ENCODE data around the gene JOSD2.
"Not testable (repeated sequence)": the region's sequence is repeated elsewhere in the genome, so short reads cannot be mapped to it uniquely, and the experiment has no call there.

Gene JOSD2

DNA sequence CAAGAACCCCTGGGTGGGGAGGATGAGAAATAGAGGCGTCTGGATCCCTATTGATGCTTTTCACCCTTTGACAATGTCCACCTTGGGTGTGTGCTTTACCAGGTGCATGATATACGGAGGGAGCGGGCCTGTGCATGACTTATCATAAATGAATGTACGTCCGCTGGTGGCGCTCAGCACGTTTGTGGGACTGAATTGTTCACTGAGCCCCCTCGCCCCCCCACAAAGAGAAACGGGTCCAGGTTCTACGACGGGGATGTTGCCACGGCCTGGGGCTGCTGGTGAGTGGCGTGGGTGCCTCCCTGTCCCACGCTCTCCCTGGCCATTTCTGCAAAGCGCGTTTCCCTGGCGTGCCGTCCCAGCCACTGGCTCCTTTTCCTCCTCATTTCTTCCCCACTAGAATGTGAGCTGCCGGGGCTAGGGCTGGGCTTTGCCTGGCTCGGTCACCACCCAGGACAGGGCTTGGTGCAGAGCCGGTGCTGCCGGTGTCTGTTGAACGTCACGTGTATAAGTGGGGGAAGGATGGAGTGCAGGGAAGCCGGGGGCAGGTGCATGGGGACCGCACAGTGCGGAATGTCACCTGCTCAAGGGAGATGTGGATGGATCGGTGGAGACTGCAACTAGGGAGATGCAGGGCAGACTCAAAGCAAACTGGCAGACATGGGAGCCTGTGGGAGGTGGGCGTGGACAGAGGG, 35.7 kb upstream of the JOSD2 start:
- no peak for DNase-seq (ENCODE audit: low read depth)

DNA sequence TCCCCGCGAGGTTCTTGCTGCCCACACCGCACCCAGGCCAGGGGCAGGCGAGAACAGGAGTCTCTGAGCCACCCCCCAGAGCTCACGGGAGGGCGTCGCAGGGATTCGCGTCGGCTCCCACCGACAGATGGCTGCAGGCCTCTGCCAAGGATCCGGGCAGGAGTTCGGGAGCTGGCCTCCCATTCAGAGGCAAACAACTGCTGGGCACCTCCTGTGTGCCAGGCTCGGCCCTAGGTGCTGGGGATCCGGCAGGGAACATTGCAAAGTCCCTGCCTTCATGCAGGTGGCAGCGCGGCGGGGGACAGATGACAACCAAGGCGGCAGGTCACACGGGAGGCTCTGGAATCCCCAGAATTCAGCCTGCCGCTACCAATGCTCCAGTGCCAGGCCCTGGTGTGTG, 32.0 kb upstream of the JOSD2 start:
- no peak for DNase-seq (ENCODE audit: low read depth)

DNA sequence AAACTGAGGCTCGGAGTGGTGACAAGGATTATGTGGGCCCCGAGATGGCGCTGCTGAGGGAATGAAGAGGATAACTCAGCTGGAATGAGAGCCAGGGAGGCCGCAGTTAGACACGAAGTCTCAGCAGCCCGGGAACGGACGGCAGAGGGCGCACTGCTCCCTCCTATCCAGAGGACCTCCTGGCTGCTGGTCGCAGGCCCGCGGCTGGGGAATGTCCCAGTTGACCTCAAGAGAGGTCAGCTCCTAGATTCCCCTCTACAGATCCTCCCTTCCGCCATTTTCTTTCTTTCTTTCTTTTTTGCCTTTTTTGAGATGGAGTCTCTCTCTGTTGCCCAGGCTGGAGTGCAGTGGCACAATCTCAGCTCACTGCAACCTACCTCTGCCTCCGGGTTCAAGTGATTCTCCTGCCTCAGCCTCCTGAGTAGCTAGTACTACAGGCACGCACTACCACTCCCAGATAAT, 26.8 kb upstream of the JOSD2 start:
- DNase-seq (ENCODE audit: low read depth): peak; percentile 24

DNA sequence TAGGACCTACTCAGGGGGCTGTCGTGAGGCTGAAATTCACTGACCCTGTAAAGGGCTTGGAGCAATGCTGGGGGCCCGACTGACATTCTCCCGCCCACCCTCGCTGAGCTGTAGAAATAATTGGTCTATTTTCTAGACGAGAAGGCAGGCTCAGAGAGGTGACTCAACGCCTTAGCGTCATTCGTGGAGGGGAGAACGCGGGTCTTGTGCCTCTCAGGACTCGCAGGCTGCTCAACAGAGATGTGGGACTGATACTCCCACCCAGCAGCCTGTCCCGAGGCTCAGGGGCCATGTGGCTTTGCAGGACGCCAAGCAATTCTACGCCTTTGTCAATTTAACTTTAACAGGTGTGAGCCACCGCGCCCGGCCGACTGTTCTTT, 26.3 kb upstream of the JOSD2 start:
- no peak for DNase-seq (ENCODE audit: low read depth)

DNA sequence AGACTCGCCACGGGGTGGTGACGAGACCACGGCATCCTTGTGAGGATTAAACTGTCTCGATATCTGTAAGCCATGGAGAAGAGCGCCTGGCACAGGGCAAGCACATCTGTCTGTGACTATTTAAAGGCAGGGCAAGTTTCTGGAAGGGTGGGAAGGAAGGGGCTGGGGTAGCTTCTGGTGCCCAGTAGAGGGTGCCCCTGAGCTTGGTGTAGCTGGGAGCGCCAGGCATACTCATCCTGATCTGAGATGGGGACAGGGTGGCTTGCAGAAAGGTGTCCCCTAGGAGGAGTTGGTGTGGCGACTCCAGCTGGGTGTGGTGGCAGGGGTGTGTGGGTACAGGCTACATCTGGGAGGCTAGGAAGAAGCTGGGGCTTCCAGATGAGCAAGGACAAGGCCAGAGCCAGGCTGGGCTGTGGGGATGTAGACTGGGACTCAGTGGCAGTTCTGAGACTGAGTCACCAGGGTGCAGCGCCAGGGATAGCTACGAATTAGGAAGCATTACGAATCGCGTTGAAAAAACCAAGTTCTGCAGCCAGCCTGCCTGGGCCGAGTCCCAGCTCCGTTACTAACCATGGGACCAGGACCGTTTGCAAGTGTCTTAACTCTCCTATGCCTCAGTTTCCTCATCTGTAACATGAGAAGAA, 25.8 kb upstream of the JOSD2 start:
- DNase-seq (ENCODE audit: low read depth): no peak

DNA sequence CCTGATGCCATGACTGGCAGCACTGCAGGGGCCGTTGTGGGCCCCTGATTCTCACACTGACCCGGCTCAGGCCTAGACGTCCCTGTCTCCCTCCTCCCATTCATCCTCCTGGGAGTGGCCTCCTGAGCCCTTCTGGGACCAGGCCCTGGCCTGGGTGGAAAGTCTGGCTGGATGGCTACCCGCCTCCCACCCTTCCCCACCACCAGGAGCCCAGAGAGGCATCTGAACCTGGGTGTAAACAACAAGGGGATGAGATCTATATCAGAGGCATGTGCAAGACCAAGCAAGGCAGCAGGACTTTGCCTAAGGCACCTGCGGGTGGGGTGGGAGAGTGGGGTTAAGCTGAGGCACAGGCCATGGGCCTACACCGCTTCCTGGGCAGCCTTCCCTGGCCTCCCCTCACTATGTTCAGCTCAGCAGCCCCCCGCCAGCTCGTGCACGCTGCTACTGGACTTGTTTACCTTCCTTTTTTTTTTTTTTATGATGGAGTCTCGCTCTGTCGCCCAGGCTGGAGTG, 24.7 kb upstream of the JOSD2 start:
- DNase-seq (ENCODE audit: low read depth): no peak

DNA sequence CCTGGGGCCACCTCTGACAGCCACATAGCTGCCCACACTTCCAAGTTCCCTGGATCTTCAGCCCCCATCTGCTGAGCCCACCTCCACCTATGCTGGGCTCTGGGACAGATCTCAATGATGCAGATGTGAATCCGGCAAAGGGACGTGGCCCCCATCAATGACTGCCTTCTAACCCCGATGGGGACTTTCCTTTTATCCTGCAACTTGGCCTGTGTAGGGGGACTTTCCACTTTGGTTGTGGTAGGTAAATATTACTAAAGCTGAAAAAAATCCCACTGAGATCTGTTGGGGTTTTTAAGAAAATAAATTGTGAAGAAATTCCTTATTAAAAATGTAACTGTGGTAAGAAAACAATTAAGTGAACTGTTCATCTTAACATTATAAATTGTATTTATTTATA, 23.5 kb upstream of the JOSD2 start:
- DNase-seq (ENCODE audit: low read depth): no peak

DNA sequence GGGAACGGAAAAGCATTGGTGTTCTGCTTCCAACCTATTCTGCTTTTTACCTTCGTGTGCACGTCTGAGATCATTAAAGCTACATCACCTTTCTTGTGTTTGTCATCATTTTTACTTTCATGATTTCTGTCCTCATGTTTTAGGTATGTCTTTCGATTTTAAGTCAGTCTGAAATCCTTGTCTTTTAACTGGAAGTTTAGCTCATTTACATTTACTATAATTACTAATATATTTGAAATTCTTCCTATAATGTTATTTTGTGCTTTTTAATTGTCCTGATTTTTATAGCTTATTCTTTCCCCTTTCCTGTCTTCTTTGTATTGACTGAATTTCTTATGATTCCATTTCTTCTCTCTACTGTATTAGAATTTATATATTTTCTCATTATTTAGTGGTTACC, 22.0 kb upstream of the JOSD2 start:
- no peak for DNase-seq (ENCODE audit: low read depth)

DNA sequence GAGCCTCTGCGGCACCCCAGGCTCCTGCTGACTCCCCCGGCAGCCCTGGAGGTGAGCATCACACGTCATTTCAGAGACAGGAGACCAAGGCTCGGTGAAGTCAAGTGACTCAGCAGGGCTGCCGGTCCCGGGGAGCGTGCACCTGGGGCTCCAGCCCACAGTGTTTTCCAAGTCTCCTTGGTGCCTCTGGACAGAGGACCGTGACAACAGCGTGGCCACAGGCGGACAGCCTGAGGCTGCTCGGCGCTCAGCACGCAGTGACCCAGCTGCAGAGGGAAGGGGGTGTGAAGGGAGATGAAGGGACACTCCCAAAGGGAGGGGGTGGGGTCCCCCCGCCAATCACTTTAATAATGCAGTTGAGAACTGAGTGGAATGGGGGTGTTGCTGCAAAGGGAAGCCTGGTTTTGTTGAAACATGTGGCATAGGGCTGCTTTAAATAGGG, 20.2 kb upstream of the JOSD2 start:
- no peak for DNase-seq (ENCODE audit: low read depth)

DNA sequence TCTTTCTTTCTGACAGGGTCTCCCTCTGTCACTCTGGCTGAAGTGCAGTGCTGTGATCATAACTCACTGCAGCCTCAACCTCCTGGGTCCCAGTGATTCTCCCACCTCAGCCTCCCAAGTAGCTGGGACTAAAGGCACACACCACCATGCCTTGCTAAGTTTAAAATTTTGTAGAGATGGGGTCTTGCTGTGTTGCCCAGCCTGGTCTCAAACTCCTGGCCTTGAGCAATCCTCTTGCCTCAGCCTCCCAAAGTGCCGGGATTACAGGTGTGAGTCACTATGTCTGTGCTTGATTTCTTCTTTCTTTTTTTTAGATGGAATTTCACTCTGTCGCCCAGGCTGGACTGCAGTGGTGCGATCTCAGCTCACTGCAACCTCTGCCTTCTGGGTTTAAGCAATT, 17.1 kb upstream of the JOSD2 start:
- DNase-seq (ENCODE audit: low read depth): not testable (repeated sequence)

DNA sequence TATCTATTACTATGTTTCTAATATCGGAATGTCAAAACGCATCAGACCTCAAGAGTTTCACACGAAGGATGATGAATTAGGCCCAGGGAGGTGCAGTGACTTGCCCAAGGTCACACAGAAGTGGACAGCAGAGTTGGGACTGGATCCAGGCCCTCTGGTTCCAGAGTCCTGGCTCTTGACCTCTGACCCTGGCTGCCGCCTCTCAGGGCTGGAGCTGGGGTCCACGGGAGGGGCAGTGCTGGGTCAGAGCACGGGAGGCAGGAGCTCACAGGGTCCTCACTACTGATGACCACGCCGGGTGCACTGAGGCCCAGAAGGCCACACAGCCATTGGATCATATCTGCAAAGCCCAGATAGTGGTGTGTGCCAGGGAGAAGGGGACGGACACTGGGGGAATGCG, 11.9 kb upstream of the JOSD2 start:
- DNase-seq (ENCODE audit: low read depth): no peak

DNA sequence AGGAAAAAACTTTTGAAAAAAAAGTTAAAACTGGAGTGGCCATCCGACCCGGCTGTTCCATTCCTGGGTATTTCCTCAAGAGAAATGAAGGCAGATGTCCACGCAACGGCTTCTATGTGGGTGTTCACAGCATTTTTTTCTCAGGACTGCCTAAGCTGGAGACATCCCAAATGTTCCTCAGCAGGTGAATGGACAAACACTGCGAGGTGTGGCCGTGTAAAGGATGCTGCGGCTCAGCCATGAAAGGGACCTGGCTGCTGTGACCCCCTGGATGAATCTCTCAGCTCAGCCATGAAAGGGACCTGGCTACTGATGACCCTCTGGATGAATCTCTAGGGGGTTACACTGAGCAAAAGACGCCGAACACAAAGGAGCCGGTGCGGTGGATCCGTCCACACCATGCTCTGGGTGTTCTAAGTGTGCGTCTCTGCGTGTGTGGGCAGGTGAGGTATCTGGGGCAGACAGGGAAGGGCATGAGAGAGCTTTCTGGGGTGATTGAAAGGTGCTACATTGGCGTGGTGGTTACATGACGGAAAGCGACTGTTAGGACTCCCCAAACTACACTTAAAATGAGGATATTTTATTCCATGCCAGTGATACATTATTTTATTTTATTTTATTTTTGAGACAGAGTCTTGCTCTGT, 10.0 kb upstream of the JOSD2 start:
- DNase-seq (ENCODE audit: low read depth): no peak

DNA sequence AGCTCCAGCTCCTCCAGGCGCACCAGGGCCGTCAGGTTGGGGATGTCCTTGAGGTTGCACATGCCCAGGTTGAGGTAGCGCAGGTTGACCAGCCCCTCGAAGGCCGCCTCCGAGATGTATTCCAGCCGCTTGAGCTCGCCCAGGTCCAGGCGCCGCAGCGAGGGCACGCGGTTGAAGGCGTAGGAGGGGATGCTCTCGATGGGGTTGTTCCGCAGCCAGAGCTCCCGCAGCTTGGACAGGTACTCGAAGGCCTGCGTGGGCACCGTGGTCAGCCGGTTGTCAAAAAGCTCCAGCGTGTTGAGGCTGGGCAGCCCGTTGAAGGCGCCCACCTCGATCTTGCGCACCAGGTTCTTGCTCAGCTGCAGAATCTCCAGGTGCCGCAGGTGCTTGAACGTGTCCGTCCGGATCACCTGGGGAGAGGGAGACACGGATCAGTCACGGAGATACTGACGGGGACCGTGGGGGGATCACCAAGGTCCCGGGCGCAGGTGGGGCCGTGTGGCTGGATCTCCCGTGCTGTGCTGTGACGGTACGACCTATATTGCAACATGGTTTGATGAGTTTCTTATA, 8.1 kb upstream of the JOSD2 start:
- DNase-seq (ENCODE audit: low read depth): no peak

DNA sequence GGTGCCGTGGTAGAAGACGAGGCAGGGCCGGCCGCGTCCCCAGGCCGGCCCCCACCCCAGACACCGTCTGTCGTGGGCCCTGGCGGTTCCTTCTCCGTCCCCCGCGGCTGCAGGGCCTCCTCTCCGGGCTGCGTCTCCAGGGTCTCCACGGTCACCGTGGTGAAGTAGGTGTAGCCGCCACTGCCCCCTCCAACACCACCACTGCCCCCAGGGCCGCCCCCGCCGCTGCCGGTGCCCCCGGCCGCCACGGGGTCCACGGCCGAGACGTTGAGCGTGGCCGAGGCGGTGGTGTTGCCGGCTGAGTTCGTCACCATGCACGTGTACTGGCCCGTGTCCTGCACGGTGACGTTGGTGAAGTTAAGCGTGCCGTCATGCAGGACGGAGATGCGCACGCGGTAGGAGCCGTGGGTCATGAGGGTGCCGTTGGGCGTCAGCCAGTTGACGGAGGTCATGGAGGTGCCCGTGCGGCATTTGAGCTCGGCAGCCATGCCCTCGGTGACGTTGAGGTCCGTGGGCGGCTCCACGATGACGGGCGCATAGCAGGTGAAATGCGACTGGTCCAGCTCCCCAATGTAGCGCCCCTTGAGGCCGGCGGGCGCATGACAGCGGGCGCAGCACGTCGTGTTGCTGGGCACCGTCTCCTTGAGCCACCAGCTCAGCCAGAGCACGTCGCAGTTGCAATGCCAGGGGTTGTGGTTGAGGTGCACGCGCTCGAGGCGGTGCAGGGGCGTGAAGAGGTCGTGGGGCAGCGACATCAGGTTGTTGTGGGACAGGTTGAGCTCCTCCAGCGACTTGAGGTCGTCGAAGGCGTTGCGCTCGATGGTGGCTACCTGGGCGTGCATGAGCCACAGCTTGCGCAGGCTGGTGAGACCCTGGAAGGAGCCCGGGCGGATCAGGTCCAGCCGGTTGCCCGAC, 7.4 kb upstream of the JOSD2 start:
- DNase-seq (ENCODE audit: low read depth): no peak

DNA sequence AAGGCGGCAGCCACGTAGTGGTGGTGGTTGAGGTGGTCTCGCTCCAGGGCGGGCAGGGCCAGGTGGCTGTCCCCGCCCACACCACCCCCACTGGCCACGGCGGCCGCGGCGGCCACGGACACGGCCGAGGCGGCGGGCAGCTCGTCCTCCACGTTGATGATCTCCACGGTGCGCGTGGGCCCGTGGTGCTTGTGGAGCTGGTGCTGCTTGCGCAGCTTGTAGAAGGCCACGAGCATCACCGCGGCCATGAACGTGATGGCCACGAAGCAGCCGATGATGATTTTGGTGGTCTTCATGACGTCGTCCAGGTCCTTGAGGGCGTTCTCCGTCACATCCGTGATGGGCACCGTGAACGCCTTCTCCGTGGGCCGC, 6.7 kb upstream of the JOSD2 start:
- DNase-seq (ENCODE audit: low read depth): no peak

DNA sequence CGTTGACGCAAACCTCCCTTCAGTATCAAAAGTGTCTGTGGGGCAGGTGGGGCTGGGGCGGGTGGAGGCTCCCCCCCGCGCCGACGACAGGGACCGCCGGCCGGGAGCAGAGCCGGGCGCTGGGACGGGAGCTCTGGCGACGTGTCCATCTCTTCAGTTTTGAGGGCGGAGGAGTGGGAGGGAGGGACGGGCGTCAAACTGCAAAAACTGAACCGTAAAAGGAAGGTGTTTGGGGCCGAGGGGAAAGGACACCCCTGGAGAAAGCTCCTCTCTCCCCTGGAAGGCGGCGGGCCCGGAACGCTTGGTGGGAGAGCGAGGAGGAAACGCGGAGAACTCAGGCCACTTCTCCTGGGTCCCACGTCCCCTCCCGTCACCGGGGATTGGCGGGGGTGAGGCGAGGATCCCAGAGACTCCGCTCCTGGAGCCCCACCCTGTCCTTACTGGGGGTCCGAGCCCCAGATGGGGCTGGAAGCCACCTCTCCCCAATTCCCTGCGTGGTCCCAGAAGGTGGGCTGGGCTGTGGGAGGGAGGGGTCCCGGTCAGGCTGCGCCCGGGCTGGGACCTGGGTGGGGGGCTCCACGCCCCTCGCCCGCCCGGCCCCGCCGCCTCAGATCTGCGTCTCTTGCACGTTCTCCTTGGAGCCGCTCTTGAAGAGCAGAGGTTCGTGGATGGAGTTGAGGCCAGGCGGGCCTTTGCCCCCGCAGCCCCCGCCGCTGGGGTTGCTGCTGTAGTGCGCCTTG, 6.1 kb upstream of the JOSD2 start:
- DNase-seq (ENCODE audit: low read depth): no peak

DNA sequence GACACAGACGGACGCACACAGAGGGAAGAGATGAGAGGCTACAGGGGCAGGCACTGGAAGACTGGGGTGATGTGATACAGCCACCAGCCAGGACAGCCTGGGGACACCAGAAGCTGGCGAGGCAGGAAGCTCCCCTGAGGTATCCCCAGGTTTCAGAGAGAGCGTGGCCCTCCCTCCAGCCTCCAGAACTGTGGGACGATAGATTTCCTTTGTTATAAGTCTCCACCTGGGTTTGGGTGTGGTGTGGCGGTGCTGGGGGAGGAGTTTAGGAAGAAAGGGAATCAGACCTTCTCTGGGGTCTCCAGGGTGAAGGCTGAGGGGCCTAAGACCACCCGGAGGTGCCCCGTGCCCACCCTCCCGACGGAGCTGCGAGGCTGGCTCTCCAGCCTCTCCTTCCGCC, 5.5 kb upstream of the JOSD2 start:
- no peak for DNase-seq (ENCODE audit: low read depth)

DNA sequence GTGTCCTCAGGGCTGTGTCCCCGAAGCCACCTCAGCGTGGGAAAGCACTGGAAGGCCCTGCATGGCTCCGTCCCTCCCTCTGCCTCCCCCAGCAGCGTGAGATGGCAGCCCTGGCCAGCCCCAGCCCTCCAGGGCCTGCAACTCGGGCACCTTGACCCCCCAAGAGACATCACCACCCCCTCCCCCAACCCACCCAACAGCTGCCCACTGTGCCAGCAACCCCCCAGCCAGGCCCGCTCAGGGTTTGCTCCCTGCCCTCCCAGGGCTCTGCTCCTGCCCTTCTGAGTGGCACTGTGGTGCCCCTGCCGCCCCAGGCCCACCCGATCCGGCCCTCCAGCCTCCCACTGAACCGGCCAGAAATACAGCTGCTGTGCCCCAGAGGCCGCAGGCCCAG, 4.2 kb upstream of the JOSD2 start:
- no peak for DNase-seq (ENCODE audit: low read depth)

DNA sequence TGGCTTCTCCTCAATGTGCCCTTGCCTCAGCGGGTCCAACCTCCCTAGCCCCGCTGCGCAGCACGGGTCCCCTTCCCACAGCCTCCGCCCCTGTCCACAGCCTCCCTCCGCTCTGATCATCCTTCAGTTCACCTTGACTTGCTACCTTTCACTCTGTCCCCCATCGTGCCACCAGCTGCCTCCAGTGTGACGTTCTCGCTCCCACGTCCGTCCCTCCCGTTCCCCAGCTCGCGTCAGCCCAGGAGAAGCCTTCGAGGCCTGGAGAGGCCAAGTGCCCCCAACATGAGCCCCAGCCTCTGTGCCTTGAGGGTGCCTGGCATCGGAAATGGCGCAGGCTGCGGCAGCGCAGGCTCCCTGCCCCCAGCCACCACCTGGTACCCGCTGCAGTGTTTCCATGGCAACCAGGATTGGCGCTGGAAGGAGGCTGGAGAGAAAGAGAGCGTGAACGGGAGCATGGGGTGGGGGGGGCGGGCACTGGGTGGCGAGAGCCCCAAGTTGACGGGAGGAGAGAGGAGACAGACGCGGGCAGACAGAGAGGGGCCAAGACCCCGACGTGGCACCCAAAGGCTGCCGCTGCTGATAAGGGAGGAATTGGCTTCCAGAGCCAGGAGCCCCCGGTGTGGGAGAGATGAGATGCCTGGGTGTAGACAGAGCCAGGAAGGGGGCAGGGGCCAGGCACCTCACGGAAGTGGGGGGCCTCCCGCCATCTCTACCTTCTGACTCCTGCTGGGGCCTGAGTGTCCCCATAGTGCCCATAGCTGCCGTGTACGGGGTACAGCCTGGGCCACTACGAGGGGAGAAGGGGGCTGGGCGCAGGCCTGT, 3.6 kb upstream of the JOSD2 start:
- DNase-seq (ENCODE audit: low read depth): no peak

DNA sequence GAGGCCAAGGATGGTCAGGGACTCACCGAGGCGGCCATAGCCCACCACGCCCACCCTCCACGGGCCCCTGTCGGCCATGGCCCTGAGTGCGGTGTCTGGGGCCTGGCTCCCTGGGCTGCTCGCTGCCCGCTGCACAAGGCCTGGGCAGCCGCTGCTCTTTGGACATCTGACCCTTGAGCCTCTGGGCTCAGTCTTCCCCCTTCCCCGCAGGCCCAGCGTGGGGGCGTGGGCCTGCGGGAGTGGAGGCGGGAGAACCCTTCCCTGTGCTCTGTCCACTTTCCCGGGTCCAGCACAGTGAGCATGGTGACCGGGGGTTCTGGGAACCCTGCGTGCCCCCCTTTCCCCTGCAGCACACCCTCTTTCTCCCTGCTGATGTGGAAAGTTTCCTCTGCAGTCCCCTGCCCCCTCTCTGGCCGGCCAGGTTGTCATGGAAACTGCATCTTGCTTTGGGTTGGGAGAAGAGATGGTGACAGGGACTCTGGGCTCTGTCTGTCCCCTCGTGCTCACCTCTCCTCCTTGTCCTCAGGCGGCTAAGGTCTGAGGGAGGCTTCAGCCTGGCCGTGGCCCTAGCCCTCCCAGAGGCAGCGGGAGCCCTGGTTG, 2.9 kb upstream of the JOSD2 start, which contains the start of gene ASPDH:
TSS of gene ASPDH (minus strand) at position 168 of the 600 bp plus-strand sequence. CDS start at position 78, 90 bp downstream.
- DNase-seq (ENCODE audit: low read depth): no peak
